ENCODE data around the gene DNAJC3. TPM values are rescaled to one million over a fixed set of nuclear protein-coding genes. Genes with fewer than 3 reads are reported as not detected.

Gene DNAJC3
- total and polyA plus RNA-seq, 2 of the 13 experiments (the other 11 are each of a cell fraction or from before 2014, with no cell fraction given), result 10.4 to 48.2 TPM

GRCh38 chr13:95676762-95677563 lies at the start of gene DNAJC3 (continued):
- peak; percentile 93 for TF ChIP-seq ZNF670 (CRISPR knock-in tag; IDR thresholded peaks at IDR 0.05; ENCODE audit: borderline replicate concordance)
- no peak for TF ChIP-seq DNMT1 (CRISPR knock-in tag; IDR thresholded peaks at IDR 0.05)
- TF ChIP-seq ZSCAN12 (CRISPR knock-in tag; IDR thresholded peaks at IDR 0.05), result 0 out of 2 replicates have a peak, but pooled peaks have one; percentile 37
- TF ChIP-seq KLF15 (CRISPR knock-in tag; IDR thresholded peaks at IDR 0.05; ENCODE audit: borderline replicate concordance), result no peak; the same call in none of the 2 replicates
- peak; percentile 91; the same call in 1 of the 2 replicates for TF ChIP-seq DRAP1 (CRISPR knock-in tag; IDR thresholded peaks at IDR 0.05)
- TF ChIP-seq TCF7 (IDR thresholded peaks at IDR 0.05; ENCODE audit: low read depth), result no peak
- no peak for TF ChIP-seq TRIM24 (CRISPR knock-in tag; IDR thresholded peaks at IDR 0.05)
- TF ChIP-seq ARNT2 (CRISPR knock-in tag; IDR thresholded peaks at IDR 0.05; ENCODE audit: low read depth), result peak; percentile 80
- TF ChIP-seq SIN3A (IDR thresholded peaks at IDR 0.05; ENCODE audit: borderline replicate concordance, low read depth, low read length), result peak; percentile 41; the same call in 1 of the 2 replicates
- no peak for TF ChIP-seq SMC3 (IDR thresholded peaks at IDR 0.05; ENCODE audit: low read length)
- no peak for TF ChIP-seq RFX3 (CRISPR knock-in tag; IDR thresholded peaks at IDR 0.05)
- peak; percentile 29 for TF ChIP-seq ZBTB10 (CRISPR knock-in tag; IDR thresholded peaks at IDR 0.05; ENCODE audit: borderline replicate concordance)
- TF ChIP-seq NFYC (CRISPR knock-in tag; IDR thresholded peaks at IDR 0.05), result peak; percentile 91
- TF ChIP-seq ZNF549 (CRISPR knock-in tag; IDR thresholded peaks at IDR 0.05), result no peak
- TF ChIP-seq NKX3-1 (CRISPR knock-in tag; IDR thresholded peaks at IDR 0.05), result no peak
- TF ChIP-seq SRY (CRISPR knock-in tag; IDR thresholded peaks at IDR 0.05), result peak; percentile 36; the same call in 1 of the 2 replicates
- TF ChIP-seq SALL1 (CRISPR knock-in tag; IDR thresholded peaks at IDR 0.05), result peak; percentile 72
- peak; percentile 65; the same call in 1 of the 2 replicates for TF ChIP-seq HOMEZ (CRISPR knock-in tag; IDR thresholded peaks at IDR 0.05; ENCODE audit: low read depth)
- no peak; the same call in 1 of the 2 replicates for TF ChIP-seq ZBTB39 (CRISPR knock-in tag; IDR thresholded peaks at IDR 0.05)
- TF ChIP-seq ZNF558 (CRISPR knock-in tag; IDR thresholded peaks at IDR 0.05; ENCODE audit: borderline replicate concordance), result peak; percentile 84; the same call in 1 of the 2 replicates
- TF ChIP-seq NFIB (CRISPR knock-in tag; IDR thresholded peaks at IDR 0.05; ENCODE audit: borderline replicate concordance), result no peak
- TF ChIP-seq ZNF790 (CRISPR knock-in tag; IDR thresholded peaks at IDR 0.05; ENCODE audit: borderline replicate concordance), result peak; percentile 36; the same call in 1 of the 2 replicates
